SK-N-SH (cell line): Measurements from ENCODE around the gene S100A9. TPM values are rescaled to one million over a fixed set of nuclear protein-coding genes. Genes with fewer than 3 reads are reported as not detected.

Experiments used
- CTCF ChIA-PET: fragments of 300-600, 350-600 bp; formaldehyde crosslinking; extraction: SDS; loops from one replicate; lab custom pipeline; 2021; lab: Yijun Ruan, JAX
- POLR2A ChIA-PET: fragments of 350-600 bp; sonication (Branson Sonifier 250); formaldehyde crosslinking; extraction: SDS; loops from one replicate; lab custom pipeline; 2020; ENCODE audit warnings: antibody characterized with exemption, inconsistent platforms; lab: Yijun Ruan, JAX
- DNase-seq: peaks from one replicate; pipeline ENCODE4 v3.0.0; 2012
- H2AFZ ChIP-seq: fragments of 200-600 bp; sonication (generic); 2 replicates; pipeline ENCODE4 v1.8.1; 2016; ENCODE audit warnings: antibody characterized with exemption, mild to moderate bottlenecking, low read depth
- H3F3A ChIP-seq: fragments of 200-600 bp; sonication (generic); replicated peaks from 2 replicates; pipeline ENCODE3; 2016; ENCODE audit warnings: antibody characterized with exemption, mild to moderate bottlenecking; ENCODE audit not compliant: insufficient read depth
- H3K27ac ChIP-seq, 2 experiments: fragments of 200-500 bp in 1 of 2; fragments of 200-600 bp in 1 of 2; sonication (Bioruptor generic) in 1 of 2; sonication (generic), shearing (Covaris generic) in 1 of 2; 2 replicates each; pipeline versions ENCODE4 v1.5.1 to v1.6.1; 2014 to 2016; ENCODE audit warnings: low read depth in 2 of 2, inconsistent platforms in 1 of 2, low read length in 1 of 2, mild to moderate bottlenecking in 1 of 2, mixed read lengths in 1 of 2
- H3K27me3 ChIP-seq: fragments of 200-600 bp; sonication (generic), shearing (Covaris generic); 2 replicates; pipeline ENCODE4 v1.6.1; 2016; ENCODE audit warnings: mixed run types; ENCODE audit not compliant: insufficient read depth
- H3K36me3 ChIP-seq, 2 experiments: fragments of 200-500 bp in 1 of 2; fragments of 200-600 bp in 1 of 2; sonication (Bioruptor generic) in 1 of 2; sonication (generic) in 1 of 2; replicated peaks in 1 of 2; 2 replicates each; pipeline versions ENCODE3 to v1.5.1; 2014 to 2016; ENCODE audit warnings: low read length in 1 of 2, mild to moderate bottlenecking in 1 of 2; ENCODE audit not compliant: insufficient read depth in 2 of 2, control insufficient read depth in 1 of 2
- H3K4me1 ChIP-seq, 2 experiments: fragments of 200-500 bp in 1 of 2; fragments of 200-600 bp in 1 of 2; sonication (Bioruptor generic) in 1 of 2; sonication (generic), shearing (Covaris generic) in 1 of 2; 2 replicates each; pipeline versions ENCODE4 v1.5.1 to v1.6.1; 2014 to 2016; ENCODE audit warnings: low read depth in 1 of 2, low read length in 1 of 2, mixed run types in 1 of 2; ENCODE audit not compliant: insufficient read depth in 2 of 2, control insufficient read depth in 1 of 2
- H3K4me2 ChIP-seq: fragments of 200-600 bp; sonication (generic), shearing (Covaris generic); 2 replicates; pipeline ENCODE4 v1.6.1; 2017; ENCODE audit warnings: mixed run types
- H3K4me3 ChIP-seq, 2 experiments: fragments of 200-500 bp in 1 of 2; fragments of 200-600 bp in 1 of 2; sonication (Bioruptor generic) in 1 of 2; sonication (generic), shearing (Covaris generic) in 1 of 2; 2 replicates each; pipeline versions ENCODE4 v1.5.1 to v1.8.1; 2014 to 2016; ENCODE audit warnings: low read depth in 2 of 2, inconsistent platforms in 1 of 2, low read length in 1 of 2, mild to moderate bottlenecking in 1 of 2, mixed read lengths in 1 of 2, moderate library complexity in 1 of 2
- H3K79me2 ChIP-seq: fragments of 200-600 bp; sonication (generic); 2 replicates; pipeline ENCODE4 v1.8.1; 2017; ENCODE audit warnings: mild to moderate bottlenecking; ENCODE audit not compliant: insufficient read depth
- H3K9ac ChIP-seq: fragments of 200-600 bp; sonication (generic); 2 replicates; pipeline ENCODE4 v1.6.1; 2017; ENCODE audit warnings: mixed run types
- H3K9me2 ChIP-seq: fragments of 200-600 bp; sonication (generic); 2 replicates; pipeline ENCODE4 v1.6.1; 2017; ENCODE audit warnings: mixed run types
- H3K9me3 ChIP-seq: fragments of 200-600 bp; sonication (generic); 2 replicates; pipeline ENCODE4 v1.6.1; 2017; ENCODE audit warnings: mixed run types, mild to moderate bottlenecking, moderate library complexity
- H4K20me1 ChIP-seq: fragments of 200-600 bp; sonication (generic); 2 replicates; pipeline ENCODE4 v1.6.1; 2017; ENCODE audit warnings: mild to moderate bottlenecking, mixed run types; ENCODE audit not compliant: insufficient read depth
- CTCF ChIP-seq: fragments of 200-600 bp; sonication (generic); IDR thresholded peaks from 2 replicates; pipeline ENCODE4 v1.6.1; 2017; ENCODE audit warnings: antibody characterized with exemption, mild to moderate bottlenecking, moderate library complexity
- EP300 ChIP-seq, 2 experiments: IDR thresholded peaks; 2 replicates each; pipeline versions ENCODE4 v1.4.0 to v1.6.1; 2012; ENCODE audit warnings: borderline replicate concordance in 1 of 2, low read depth in 1 of 2, low read length in 1 of 2
- FOXJ3 ChIP-seq: sonication (generic); formaldehyde crosslinking; IDR thresholded peaks from 2 replicates; pipeline ENCODE4 v1.5.1; 2020; ENCODE audit warnings: mild to moderate bottlenecking, missing genetic modification reagents
- NFIC ChIP-seq: IDR thresholded peaks from 2 replicates; pipeline ENCODE4 v1.4.0; 2012; ENCODE audit warnings: borderline replicate concordance
- ZBTB33 ChIP-seq: IDR thresholded peaks from 2 replicates; pipeline ENCODE4 v1.4.0; 2012; ENCODE audit warnings: low read depth, borderline replicate concordance
- WGBS: methylation state at CpG from one replicate; pipeline ENCODE4 v1.1.6; 2017; ENCODE audit warnings: low lambda C conversion rate; 5-methylcytosine and 5-hydroxymethylcytosine counted together
- polyA plus RNA-seq, 3 experiments: library from polyadenylated mRNA; depleted of rRNA; stranded (reverse); fragments of >200 nt; gene quantifications; 2 replicates each; pipeline ENCODE4 v1.2.3, GENCODE V29; 2012
- TF ChIP-seq, protein P1 (sequence below): IDR thresholded peaks from 2 replicates; pipeline ENCODE4; 2012

The S100A9 gene
- polyA plus RNA-seq, 1 of the 3 experiments (the other 2 are of a cell fraction) = not detected

DNA sequence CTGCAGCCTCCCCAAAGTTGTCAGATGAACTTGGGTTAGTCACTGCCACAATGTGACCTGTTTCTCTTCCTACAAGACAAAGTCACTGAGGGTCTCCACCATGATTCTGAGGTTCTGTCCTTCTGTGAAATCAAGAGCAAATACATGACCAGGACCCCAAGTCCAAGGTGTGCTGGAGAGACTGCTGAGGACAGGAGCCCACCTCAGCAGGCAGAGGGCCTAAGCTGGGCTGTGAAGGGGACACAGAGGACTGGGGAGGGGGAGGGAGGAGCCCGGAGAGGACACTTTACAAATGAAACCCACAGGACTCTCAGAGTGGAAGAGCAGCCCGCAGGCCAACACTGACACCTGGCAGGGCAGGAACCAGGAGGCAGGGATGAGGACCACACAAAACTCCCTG is 48.2 kb upstream of the S100A9 start:
- H3K27me3 ChIP-seq = peaks cover 30% of the 10 kb centered on the region; the same call in 1 of the 2 replicates
- POLR2A ChIA-PET = no interaction called here
- WGBS = no CpG with 5 or more reads among the region's 2 CpGs
- H2AFZ ChIP-seq = no peak overlapping the region
- CTCF ChIA-PET = no interaction called here
- no peak overlapping the region for H3K9ac ChIP-seq
- DNase-seq = no peak
- H3K4me2 ChIP-seq = no peak overlapping the region
- no peaks in the 10 kb centered on the region for H3K36me3 ChIP-seq
- H3K9me3 ChIP-seq = no peaks in the 10 kb centered on the region
- H3K79me2 ChIP-seq = no peaks in the 10 kb centered on the region
- TF ChIP-seq CTCF = no peak
- TF ChIP-seq FOXJ3 (CRISPR knock-in tag) = no peak
- TF ChIP-seq ZBTB33 = no peak
- TF ChIP-seq, protein P1, sequence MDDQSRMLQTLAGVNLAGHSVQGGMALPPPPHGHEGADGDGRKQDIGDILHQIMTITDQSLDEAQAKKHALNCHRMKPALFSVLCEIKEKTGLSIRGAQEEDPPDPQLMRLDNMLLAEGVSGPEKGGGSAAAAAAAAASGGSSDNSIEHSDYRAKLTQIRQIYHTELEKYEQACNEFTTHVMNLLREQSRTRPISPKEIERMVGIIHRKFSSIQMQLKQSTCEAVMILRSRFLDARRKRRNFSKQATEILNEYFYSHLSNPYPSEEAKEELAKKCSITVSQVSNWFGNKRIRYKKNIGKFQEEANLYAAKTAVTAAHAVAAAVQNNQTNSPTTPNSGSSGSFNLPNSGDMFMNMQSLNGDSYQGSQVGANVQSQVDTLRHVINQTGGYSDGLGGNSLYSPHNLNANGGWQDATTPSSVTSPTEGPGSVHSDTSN = no peak
- no peak for TF ChIP-seq NFIC
- H4K20me1 ChIP-seq = no peaks in the 10 kb centered on the region
- H3F3A ChIP-seq = no peaks in the 10 kb centered on the region
- no peaks in the 10 kb centered on the region for H3K4me1 ChIP-seq
- no peaks in the 10 kb centered on the region for H3K9me2 ChIP-seq
- H3K27ac ChIP-seq = no peak overlapping the region
- H3K4me3 ChIP-seq = no peak overlapping the region

DNA sequence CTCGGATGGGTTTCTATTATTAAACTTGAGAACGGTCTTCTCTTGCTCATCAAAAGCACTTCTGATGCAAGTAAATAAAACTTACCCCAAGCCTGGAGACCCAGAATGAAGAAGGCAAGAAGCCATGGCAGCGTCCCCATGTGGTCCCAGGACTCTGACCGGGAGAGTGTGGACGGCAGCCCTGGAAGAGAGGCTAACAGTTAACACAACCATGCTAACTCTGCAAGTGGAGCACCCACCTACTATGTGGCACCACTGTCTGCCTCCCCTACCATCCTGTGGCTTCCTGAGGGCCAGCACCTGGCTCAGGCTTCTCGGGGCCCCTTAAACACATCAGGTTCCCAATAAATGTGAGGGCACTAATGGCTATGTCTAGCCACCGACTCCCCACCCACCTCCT is 47.1 kb upstream of the S100A9 start:
- ChIA-PET CTCF (interaction anchor here (0.6 to 0.9 kb wide), 2 partner anchors 48 to 451 kb away, joined by 3 to 4 read pairs; partner anchors contain the start of gene LCE7A), POLR2A (no interaction called here)
- H3K27me3 ChIP-seq = peaks cover 30% of the 10 kb centered on the region; the same call in 1 of the 2 replicates
- no peak for TF ChIP-seq EP300 (IDR thresholded peaks at IDR 0.05; ENCODE audit: borderline replicate concordance in 1 of 2, low read depth in 1 of 2, low read length in 1 of 2)
- no peaks in the 10 kb centered on the region for H3F3A ChIP-seq
- H3K36me3 ChIP-seq = no peaks in the 10 kb centered on the region
- H3K4me2 ChIP-seq = peak overlapping the region; percentile 15
- 0% methylated on average over 5 of the region's 7 CpGs for WGBS
- H4K20me1 ChIP-seq = no peaks in the 10 kb centered on the region
- no peaks in the 10 kb centered on the region for H3K4me1 ChIP-seq
- H3K79me2 ChIP-seq = no peaks in the 10 kb centered on the region
- no peaks in the 10 kb centered on the region for H3K9me2 ChIP-seq
- H2AFZ ChIP-seq = no peak overlapping the region
- no peak overlapping the region for H3K27ac ChIP-seq
- H3K4me3 ChIP-seq = no peak overlapping the region
- DNase-seq = no peak
- H3K9ac ChIP-seq = no peak overlapping the region
- H3K9me3 ChIP-seq = no peaks in the 10 kb centered on the region
